Large intestine (tissue), 3 donors: Measurements from ENCODE around the gene MAPKAPK2. TPM values are rescaled to one million over a fixed set of nuclear protein-coding genes. Genes with fewer than 3 reads are reported as not detected.

Source experiments
- DNase-seq, 2 donors: peaks; one replicate each; pipeline versions ENCODE4 v3.0.0 to v3.0.0-alpha.2; 2013
- H3K27ac ChIP-seq: one replicate; pipeline ENCODE4 v1.5.1; 2013; ENCODE audit warnings: low read length
- H3K27me3 ChIP-seq: 2 replicates; pipeline ENCODE4 v1.6.1; 2013; ENCODE audit warnings: low read length; ENCODE audit not compliant: control insufficient read depth, insufficient read depth
- H3K36me3 ChIP-seq: 2 replicates; pipeline ENCODE4 v1.6.1; 2013; ENCODE audit warnings: low read length; ENCODE audit not compliant: control insufficient read depth, insufficient read depth
- H3K4me1 ChIP-seq: one replicate; pipeline ENCODE4 v1.6.1; 2013; ENCODE audit warnings: low read length; ENCODE audit not compliant: control insufficient read depth, insufficient read depth
- H3K4me3 ChIP-seq: one replicate; pipeline ENCODE4 v1.5.1; 2013; ENCODE audit warnings: low read length
- H3K9me3 ChIP-seq: one replicate; pipeline ENCODE4 v1.6.1; 2013; ENCODE audit warnings: mild to moderate bottlenecking, low read depth, low read length, moderate library complexity; ENCODE audit not compliant: control insufficient read depth
- WGBS: methylation state at CpG from one replicate; pipeline ENCODE4 v1.1.5; 2013; ENCODE audit warnings: low lambda C conversion rate; ENCODE audit not compliant: insufficient coverage; 5-methylcytosine and 5-hydroxymethylcytosine counted together
- polyA plus RNA-seq: library from polyadenylated mRNA; unstranded; fragments of 120-200 nt; gene quantifications from one replicate; pipeline ENCODE4 v1.2.1, GENCODE V29; 2013

The MAPKAPK2 gene
- polyA plus RNA-seq, 1 donor: 79.6 TPM

- Histone ChIP-seq H3K36me3 (no peaks in the 10 kb centered on the region), H3K27ac (no peak overlapping the region), H3K9me3 (no peaks in the 10 kb centered on the region), H3K4me1 (peaks cover 57% of the 10 kb centered on the region), H3K4me3 (no peak overlapping the region), H3K27me3 (no peaks in the 10 kb centered on the region)
- WGBS: no CpG with 5 or more reads among the region's 4 CpGs
- no peak for DNase-seq
Measured at GRCh38 chr1:206709322-206709721, 24.6 kb downstream of the MAPKAPK2 start.

- WGBS: 100% methylated on average over 1 of the region's 5 CpGs
- DNase-seq: no peak
Measured at GRCh38 chr1:206709772-206710459, 25.2 kb downstream of the MAPKAPK2 start.

GRCh38 chr1:206710460-206710823 is 25.7 kb downstream of the MAPKAPK2 start:
- no peak overlapping the region for H3K27ac ChIP-seq
- H3K36me3 ChIP-seq: no peaks in the 10 kb centered on the region
- WGBS: 0% methylated on average over 1 of the region's 3 CpGs
- no peak for DNase-seq
- H3K4me3 ChIP-seq: no peak overlapping the region
- no peaks in the 10 kb centered on the region for H3K9me3 ChIP-seq
- H3K27me3 ChIP-seq: no peaks in the 10 kb centered on the region
- H3K4me1 ChIP-seq: peaks cover 58% of the 10 kb centered on the region

More at GRCh38 chr1:206709772-206710459, 25.2 kb downstream of the MAPKAPK2 start:
- no peaks in the 10 kb centered on the region for H3K9me3 ChIP-seq
- H3K27ac ChIP-seq: no peak overlapping the region
- H3K27me3 ChIP-seq: no peaks in the 10 kb centered on the region
- H3K4me3 ChIP-seq: no peak overlapping the region
- H3K4me1 ChIP-seq: peaks cover 58% of the 10 kb centered on the region
- H3K36me3 ChIP-seq: no peaks in the 10 kb centered on the region

- no peaks in the 10 kb centered on the region for H3K9me3 ChIP-seq
- no peak for DNase-seq
- no peak overlapping the region for H3K4me3 ChIP-seq
- 71% methylated on average over 1 of the region's 4 CpGs for WGBS
- H3K27ac ChIP-seq: no peak overlapping the region
- no peaks in the 10 kb centered on the region for H3K36me3 ChIP-seq
- no peaks in the 10 kb centered on the region for H3K27me3 ChIP-seq
- peaks cover 46% of the 10 kb centered on the region for H3K4me1 ChIP-seq
Measured at GRCh38 chr1:206713070-206713469, 28.4 kb downstream of the MAPKAPK2 start.

- Histone ChIP-seq H3K27ac (peak overlapping the region; percentile 25), H3K4me1 (peaks cover 45% of the 10 kb centered on the region), H3K27me3 (no peaks in the 10 kb centered on the region), H3K4me3 (no peak overlapping the region), H3K9me3 (no peaks in the 10 kb centered on the region), H3K36me3 (no peaks in the 10 kb centered on the region)
- no CpG with 5 or more reads among the region's 6 CpGs for WGBS
- no peak for DNase-seq
Measured at GRCh38 chr1:206713910-206714312, 29.2 kb downstream of the MAPKAPK2 start.

- WGBS: no CpG with 5 or more reads among the region's 9 CpGs
- peaks cover 39% of the 10 kb centered on the region for H3K4me1 ChIP-seq
- H3K27ac ChIP-seq: peak overlapping the region; percentile 63
- peak; percentile 57 to 82 for DNase-seq
- H3K4me3 ChIP-seq: no peak overlapping the region
- H3K27me3 ChIP-seq: no peaks in the 10 kb centered on the region
- H3K9me3 ChIP-seq: no peaks in the 10 kb centered on the region
- H3K36me3 ChIP-seq: no peaks in the 10 kb centered on the region
Measured at GRCh38 chr1:206714331-206715058, 29.8 kb downstream of the MAPKAPK2 start.

- peaks cover 34% of the 10 kb centered on the region for H3K4me1 ChIP-seq
Measured at GRCh38 chr1:206715120-206715519, 30.4 kb downstream of the MAPKAPK2 start.

GRCh38 chr1:206715552-206716158 is 30.9 kb downstream of the MAPKAPK2 start:
- Histone ChIP-seq H3K27me3 (no peaks in the 10 kb centered on the region), H3K9me3 (no peaks in the 10 kb centered on the region), H3K4me3 (no peak overlapping the region), H3K36me3 (no peaks in the 10 kb centered on the region), H3K27ac (no peak overlapping the region), H3K4me1 (peaks cover 34% of the 10 kb centered on the region)
- no CpG with 5 or more reads among the region's 3 CpGs for WGBS
- DNase-seq: no peak

More at GRCh38 chr1:206715120-206715519, 30.4 kb downstream of the MAPKAPK2 start:
- H3K27ac ChIP-seq: peak overlapping the region; percentile 63
- no peak for DNase-seq
- no peaks in the 10 kb centered on the region for H3K27me3 ChIP-seq
- no peaks in the 10 kb centered on the region for H3K36me3 ChIP-seq
- H3K4me3 ChIP-seq: no peak overlapping the region
- 100% methylated on average over 1 of the region's 4 CpGs for WGBS
- H3K9me3 ChIP-seq: no peaks in the 10 kb centered on the region

- WGBS: no CpG with 5 or more reads among the region's 11 CpGs
- Histone ChIP-seq H3K4me1 (peaks cover 34% of the 10 kb centered on the region), H3K27me3 (no peaks in the 10 kb centered on the region)
Measured at GRCh38 chr1:206716159-206716869, 31.6 kb downstream of the MAPKAPK2 start.

More at GRCh38 chr1:206716159-206716869, 31.6 kb downstream of the MAPKAPK2 start:
- DNase-seq: no peak
- Histone ChIP-seq H3K36me3 (no peaks in the 10 kb centered on the region), H3K4me3 (no peak overlapping the region), H3K9me3 (no peaks in the 10 kb centered on the region), H3K27ac (no peak overlapping the region)
